Omental fat pad (tissue), 4 donors: Measurements from ENCODE around the gene TAPT1. TPM values are rescaled to one million over a fixed set of nuclear protein-coding genes. Genes with fewer than 3 reads are reported as not detected.

Experiments
- ATAC-seq: fragments of 150-250 bp; one replicate; pipeline ENCODE4 v1.9.1; 2016; ENCODE audit warnings: mild to moderate bottlenecking, moderate library complexity; ENCODE audit not compliant: low FRiP score
- DNase-seq: peaks from one replicate; pipeline ENCODE4 v3.0.0-alpha.2; 2019; ENCODE audit warnings: low spot score
- total RNA-seq, 4 donors: library from RNA; depleted of rRNA; stranded (reverse); fragments of >200 nt; gene quantifications; one replicate each; pipeline ENCODE4 v1.1.0, GENCODE V29; 2016
- TF ChIP-seq, protein P1 (sequence below), 3 donors: fragments of 450-650 bp; IDR thresholded peaks; one replicate each; pipeline ENCODE4 v1.5.1; 2016 to 2017; ENCODE audit warnings: antibody characterized with exemption in 3 of 3, mild to moderate bottlenecking in 3 of 3, moderate library complexity in 2 of 3

Gene TAPT1
- total RNA-seq, 4 donors from 2014 or later: 21.5 to 31.9 (median 28.6) TPM

DNA sequence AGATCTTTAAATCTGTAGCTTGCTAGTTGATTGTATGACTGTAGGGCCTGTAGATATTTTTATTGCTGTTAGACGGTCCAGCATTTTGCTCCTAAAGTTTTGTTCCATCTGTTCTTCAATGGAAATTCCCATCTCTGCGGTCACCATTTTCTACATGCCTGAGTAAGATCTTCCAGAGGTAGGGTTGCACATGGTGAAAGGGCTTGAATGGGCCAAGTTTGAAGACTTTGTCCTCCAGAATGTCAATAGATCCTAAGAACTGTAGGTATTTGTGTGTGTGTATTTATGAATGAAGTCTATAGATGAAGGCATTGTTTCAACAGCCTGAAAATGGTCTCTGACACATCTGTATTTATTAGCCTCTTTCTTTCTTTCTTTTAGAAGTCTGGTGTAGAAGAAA is 22.3 kb upstream of the TAPT1 start:
- ATAC-seq (no peak), DNase-seq (no peak)
- TF ChIP-seq, protein P1, sequence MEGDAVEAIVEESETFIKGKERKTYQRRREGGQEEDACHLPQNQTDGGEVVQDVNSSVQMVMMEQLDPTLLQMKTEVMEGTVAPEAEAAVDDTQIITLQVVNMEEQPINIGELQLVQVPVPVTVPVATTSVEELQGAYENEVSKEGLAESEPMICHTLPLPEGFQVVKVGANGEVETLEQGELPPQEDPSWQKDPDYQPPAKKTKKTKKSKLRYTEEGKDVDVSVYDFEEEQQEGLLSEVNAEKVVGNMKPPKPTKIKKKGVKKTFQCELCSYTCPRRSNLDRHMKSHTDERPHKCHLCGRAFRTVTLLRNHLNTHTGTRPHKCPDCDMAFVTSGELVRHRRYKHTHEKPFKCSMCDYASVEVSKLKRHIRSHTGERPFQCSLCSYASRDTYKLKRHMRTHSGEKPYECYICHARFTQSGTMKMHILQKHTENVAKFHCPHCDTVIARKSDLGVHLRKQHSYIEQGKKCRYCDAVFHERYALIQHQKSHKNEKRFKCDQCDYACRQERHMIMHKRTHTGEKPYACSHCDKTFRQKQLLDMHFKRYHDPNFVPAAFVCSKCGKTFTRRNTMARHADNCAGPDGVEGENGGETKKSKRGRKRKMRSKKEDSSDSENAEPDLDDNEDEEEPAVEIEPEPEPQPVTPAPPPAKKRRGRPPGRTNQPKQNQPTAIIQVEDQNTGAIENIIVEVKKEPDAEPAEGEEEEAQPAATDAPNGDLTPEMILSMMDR (IDR thresholded peaks at IDR 0.05): no peak

GRCh38 chr4:16245241-16245640 is 19.0 kb upstream of the TAPT1 start:
- ATAC-seq (no peak), DNase-seq (no peak)
- TF ChIP-seq, protein P1 (IDR thresholded peaks at IDR 0.05): no peak

DNA sequence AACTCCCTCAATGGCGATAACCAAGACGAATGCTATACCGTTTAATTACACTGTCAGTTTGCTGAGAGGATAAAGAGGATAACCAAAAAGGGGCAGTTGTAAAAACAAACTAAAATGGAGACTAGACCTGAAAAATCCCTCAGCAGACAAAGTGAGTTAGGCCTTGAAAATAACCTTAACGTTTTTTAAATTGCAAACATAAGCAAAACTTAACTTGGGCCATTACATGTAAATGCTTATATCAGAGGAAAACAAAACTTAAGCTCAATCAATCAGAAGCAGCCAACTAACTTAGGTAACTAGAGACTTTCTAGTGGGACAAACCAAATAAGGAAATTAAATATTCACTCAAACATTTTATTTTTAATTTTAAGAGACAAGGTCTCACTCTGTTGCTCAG is 17.0 kb upstream of the TAPT1 start:
- DNase-seq: no peak
- ATAC-seq: no peak
- TF ChIP-seq, protein P1 (IDR thresholded peaks at IDR 0.05): no peak

DNA sequence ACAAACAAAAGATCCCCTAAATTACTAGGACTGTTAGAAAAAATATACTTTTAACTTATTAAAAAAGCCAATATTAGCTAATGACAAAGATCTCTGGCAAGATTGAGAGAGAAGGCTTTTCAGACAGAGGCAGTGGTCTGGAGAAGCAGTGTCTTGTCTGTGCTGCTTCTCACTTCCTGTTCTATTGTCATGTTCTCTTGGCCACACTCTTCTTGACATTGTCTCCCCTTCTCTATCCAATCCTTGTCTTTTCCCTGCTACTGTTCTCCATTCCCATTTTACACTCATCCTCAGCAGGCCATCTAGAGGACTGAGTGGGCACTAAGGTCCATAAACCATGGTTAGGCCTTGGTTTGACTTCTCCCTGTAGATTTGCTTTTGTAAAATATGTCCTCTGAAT is 14.0 kb upstream of the TAPT1 start:
- DNase-seq (no peak), ATAC-seq (no peak)
- TF ChIP-seq, protein P1 (IDR thresholded peaks at IDR 0.05): no peak

GRCh38 chr4:16239086-16239485 is 12.8 kb upstream of the TAPT1 start:
- DNase-seq (no peak), ATAC-seq (no peak)
- TF ChIP-seq, protein P1 (IDR thresholded peaks at IDR 0.05): no peak

DNA sequence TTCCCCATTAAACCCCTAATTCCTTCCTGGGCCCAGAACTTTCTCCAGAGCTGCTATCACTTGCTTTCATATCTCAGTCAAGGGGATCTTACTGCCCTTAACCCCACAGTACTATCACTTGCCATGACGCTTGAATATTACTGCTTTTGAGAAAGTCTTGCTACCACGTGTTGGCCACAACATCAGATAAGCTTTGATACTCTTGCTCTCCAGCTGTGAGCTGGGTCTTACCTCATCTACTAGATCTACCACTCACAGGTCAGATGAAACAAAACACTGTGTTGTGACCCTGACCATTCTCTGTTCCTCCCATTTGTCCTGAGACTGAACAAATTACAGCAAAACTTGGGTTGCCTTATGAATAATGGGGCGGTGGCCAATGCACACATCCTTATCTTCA is 12.1 kb upstream of the TAPT1 start:
- DNase-seq (no peak), ATAC-seq (no peak)
- TF ChIP-seq, protein P1 (IDR thresholded peaks at IDR 0.05): no peak

- ATAC-seq (no peak), DNase-seq (no peak)
- TF ChIP-seq, protein P1 (IDR thresholded peaks at IDR 0.05): no peak
Measured at GRCh38 chr4:16237715-16238114, 11.4 kb upstream of the TAPT1 start.
